SK-N-SH (cell line): ENCODE data around the gene NALF2. TPM values are rescaled to one million over a fixed set of nuclear protein-coding genes. Genes with fewer than 3 reads are reported as not detected.

Experiments used
- CTCF ChIA-PET: fragments of 300-600, 350-600 bp; formaldehyde crosslinking; extraction: SDS; loops from one replicate; lab custom pipeline; 2021; lab: Yijun Ruan, JAX
- POLR2A ChIA-PET: fragments of 350-600 bp; sonication (Branson Sonifier 250); formaldehyde crosslinking; extraction: SDS; loops from one replicate; lab custom pipeline; 2020; ENCODE audit warnings: antibody characterized with exemption, inconsistent platforms; lab: Yijun Ruan, JAX
- DNase-seq: peaks from one replicate; pipeline ENCODE4 v3.0.0; 2012
- H2AFZ ChIP-seq: fragments of 200-600 bp; sonication (generic); 2 replicates; pipeline ENCODE4 v1.8.1; 2016; ENCODE audit warnings: antibody characterized with exemption, mild to moderate bottlenecking, low read depth
- H3F3A ChIP-seq: fragments of 200-600 bp; sonication (generic); replicated peaks from 2 replicates; pipeline ENCODE3; 2016; ENCODE audit warnings: antibody characterized with exemption, mild to moderate bottlenecking; ENCODE audit not compliant: insufficient read depth
- H3K27ac ChIP-seq, 2 experiments: fragments of 200-500 bp in 1 of 2; fragments of 200-600 bp in 1 of 2; sonication (Bioruptor generic) in 1 of 2; sonication (generic), shearing (Covaris generic) in 1 of 2; 2 replicates each; pipeline versions ENCODE4 v1.5.1 to v1.6.1; 2014 to 2016; ENCODE audit warnings: low read depth in 2 of 2, inconsistent platforms in 1 of 2, low read length in 1 of 2, mild to moderate bottlenecking in 1 of 2, mixed read lengths in 1 of 2
- H3K27me3 ChIP-seq: fragments of 200-600 bp; sonication (generic), shearing (Covaris generic); 2 replicates; pipeline ENCODE4 v1.6.1; 2016; ENCODE audit warnings: mixed run types; ENCODE audit not compliant: insufficient read depth
- H3K36me3 ChIP-seq, 2 experiments: fragments of 200-500 bp in 1 of 2; fragments of 200-600 bp in 1 of 2; sonication (Bioruptor generic) in 1 of 2; sonication (generic) in 1 of 2; replicated peaks in 1 of 2; 2 replicates each; pipeline versions ENCODE3 to v1.5.1; 2014 to 2016; ENCODE audit warnings: low read length in 1 of 2, mild to moderate bottlenecking in 1 of 2; ENCODE audit not compliant: insufficient read depth in 2 of 2, control insufficient read depth in 1 of 2
- H3K4me1 ChIP-seq, 2 experiments: fragments of 200-500 bp in 1 of 2; fragments of 200-600 bp in 1 of 2; sonication (Bioruptor generic) in 1 of 2; sonication (generic), shearing (Covaris generic) in 1 of 2; 2 replicates each; pipeline versions ENCODE4 v1.5.1 to v1.6.1; 2014 to 2016; ENCODE audit warnings: low read depth in 1 of 2, low read length in 1 of 2, mixed run types in 1 of 2; ENCODE audit not compliant: insufficient read depth in 2 of 2, control insufficient read depth in 1 of 2
- H3K4me2 ChIP-seq: fragments of 200-600 bp; sonication (generic), shearing (Covaris generic); 2 replicates; pipeline ENCODE4 v1.6.1; 2017; ENCODE audit warnings: mixed run types
- H3K4me3 ChIP-seq, 2 experiments: fragments of 200-500 bp in 1 of 2; fragments of 200-600 bp in 1 of 2; sonication (Bioruptor generic) in 1 of 2; sonication (generic), shearing (Covaris generic) in 1 of 2; 2 replicates each; pipeline versions ENCODE4 v1.5.1 to v1.8.1; 2014 to 2016; ENCODE audit warnings: low read depth in 2 of 2, inconsistent platforms in 1 of 2, low read length in 1 of 2, mild to moderate bottlenecking in 1 of 2, mixed read lengths in 1 of 2, moderate library complexity in 1 of 2
- H3K79me2 ChIP-seq: fragments of 200-600 bp; sonication (generic); 2 replicates; pipeline ENCODE4 v1.8.1; 2017; ENCODE audit warnings: mild to moderate bottlenecking; ENCODE audit not compliant: insufficient read depth
- H3K9ac ChIP-seq: fragments of 200-600 bp; sonication (generic); 2 replicates; pipeline ENCODE4 v1.6.1; 2017; ENCODE audit warnings: mixed run types
- H3K9me2 ChIP-seq: fragments of 200-600 bp; sonication (generic); 2 replicates; pipeline ENCODE4 v1.6.1; 2017; ENCODE audit warnings: mixed run types
- H3K9me3 ChIP-seq: fragments of 200-600 bp; sonication (generic); 2 replicates; pipeline ENCODE4 v1.6.1; 2017; ENCODE audit warnings: mixed run types, mild to moderate bottlenecking, moderate library complexity
- H4K20me1 ChIP-seq: fragments of 200-600 bp; sonication (generic); 2 replicates; pipeline ENCODE4 v1.6.1; 2017; ENCODE audit warnings: mild to moderate bottlenecking, mixed run types; ENCODE audit not compliant: insufficient read depth
- ELF1 ChIP-seq: IDR thresholded peaks from 2 replicates; pipeline ENCODE4 v1.4.0; 2012
- EP300 ChIP-seq, 2 experiments: IDR thresholded peaks; 2 replicates each; pipeline versions ENCODE4 v1.4.0 to v1.6.1; 2012; ENCODE audit warnings: borderline replicate concordance in 1 of 2, low read depth in 1 of 2, low read length in 1 of 2
- EZH2phosphoT487 ChIP-seq: fragments of 200-600 bp; sonication (generic); IDR thresholded peaks from 2 replicates; pipeline ENCODE4 v1.6.1; 2017; ENCODE audit warnings: low read depth, mixed run types, mild to moderate bottlenecking, antibody characterized with exemption, moderate library complexity, borderline replicate concordance
- FOSL2 ChIP-seq: IDR thresholded peaks from 2 replicates; pipeline ENCODE4 v1.4.0; 2012; ENCODE audit warnings: low read depth, mild to moderate bottlenecking, moderate library complexity, borderline replicate concordance
- FOXJ3 ChIP-seq: sonication (generic); formaldehyde crosslinking; IDR thresholded peaks from 2 replicates; pipeline ENCODE4 v1.5.1; 2020; ENCODE audit warnings: mild to moderate bottlenecking, missing genetic modification reagents
- GABPA ChIP-seq: IDR thresholded peaks from 2 replicates; pipeline ENCODE4 v1.4.0; 2012; ENCODE audit warnings: low read depth, mild to moderate bottlenecking
- POLR2AphosphoS5 ChIP-seq: IDR thresholded peaks from 2 replicates; pipeline ENCODE4 v1.6.1; 2012; ENCODE audit warnings: low read depth, low read length
- RAD21 ChIP-seq: IDR thresholded peaks from 2 replicates; pipeline ENCODE4 v1.6.1; 2012; ENCODE audit warnings: mild to moderate bottlenecking, low read length
- SIN3A ChIP-seq: IDR thresholded peaks from 2 replicates; pipeline ENCODE4 v1.6.1; 2012; ENCODE audit warnings: low read depth, mild to moderate bottlenecking, low read length, moderate library complexity, borderline replicate concordance
- TAF1 ChIP-seq: IDR thresholded peaks from 2 replicates; pipeline ENCODE4 v1.6.1; 2012; ENCODE audit warnings: low read depth, mild to moderate bottlenecking, low read length, moderate library complexity, borderline replicate concordance
- YY1 ChIP-seq: IDR thresholded peaks from 2 replicates; pipeline ENCODE4 v1.4.0; 2012; ENCODE audit warnings: low read depth, mild to moderate bottlenecking
- WGBS: methylation state at CpG from one replicate; pipeline ENCODE4 v1.1.6; 2017; ENCODE audit warnings: low lambda C conversion rate; 5-methylcytosine and 5-hydroxymethylcytosine counted together
- polyA plus RNA-seq, 3 experiments: library from polyadenylated mRNA; depleted of rRNA; stranded (reverse); fragments of >200 nt; gene quantifications; 2 replicates each; pipeline ENCODE4 v1.2.3, GENCODE V29; 2012
- TF ChIP-seq, protein P1 (sequence below): IDR thresholded peaks from 2 replicates; pipeline ENCODE4; 2012
- TF ChIP-seq, protein P2 (sequence below): fragments of 150-350 bp; IDR thresholded peaks from 2 replicates; pipeline ENCODE4 v1.6.1; 2017; ENCODE audit warnings: antibody characterized with exemption, low read length, low read depth, borderline replicate concordance

Gene NALF2
- polyA plus RNA-seq, 1 of the 3 experiments (the other 2 are of a cell fraction) = 0.02 TPM

DNA sequence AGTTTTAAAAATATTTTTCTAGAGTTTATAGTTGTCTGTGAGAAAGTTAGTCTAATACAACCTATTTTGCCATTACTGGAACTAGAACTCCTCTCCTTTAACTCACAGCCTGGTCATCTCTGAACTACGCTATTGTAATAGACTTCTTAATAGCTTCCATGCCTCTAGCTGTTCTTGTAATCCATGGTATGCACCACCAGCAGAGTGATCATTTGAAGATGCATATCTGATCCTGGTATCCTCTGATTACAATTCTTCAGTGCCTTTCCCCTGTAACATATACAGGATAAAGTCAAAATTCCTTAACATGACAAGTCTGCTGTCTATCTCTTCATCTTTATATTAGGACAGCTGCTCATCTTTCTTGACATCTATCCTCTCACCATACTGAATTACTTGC lies 37.6 kb upstream of the NALF2 start:
- Histone ChIP-seq H3F3A (no peaks in the 10 kb centered on the region), H3K27me3 (no peaks in the 10 kb centered on the region; the same call in 1 of the 2 replicates), H3K9me3 (no peaks in the 10 kb centered on the region), H3K79me2 (no peaks in the 10 kb centered on the region), H3K36me3 (no peaks in the 10 kb centered on the region), H3K4me3 (no peak overlapping the region), H3K27ac (no peak overlapping the region), H2AFZ (no peak overlapping the region), H3K9me2 (no peaks in the 10 kb centered on the region), H4K20me1 (no peaks in the 10 kb centered on the region), H3K4me2 (no peak overlapping the region), H3K9ac (no peak overlapping the region), H3K4me1 (no peaks in the 10 kb centered on the region)
- 7% methylated on average over 1 of the region's 1 CpG for WGBS
- ChIA-PET POLR2A (no interaction called here), CTCF (interaction anchor here (1.0 to 2.7 kb wide), 3 partner anchors 26 to 152 kb away, joined by 3 to 8 read pairs (median 3); no protein-coding TSS in a partner anchor)
- no peak for DNase-seq
- no peak for TF ChIP-seq SIN3A
- no peak for TF ChIP-seq RAD21
- TF ChIP-seq, protein P1, sequence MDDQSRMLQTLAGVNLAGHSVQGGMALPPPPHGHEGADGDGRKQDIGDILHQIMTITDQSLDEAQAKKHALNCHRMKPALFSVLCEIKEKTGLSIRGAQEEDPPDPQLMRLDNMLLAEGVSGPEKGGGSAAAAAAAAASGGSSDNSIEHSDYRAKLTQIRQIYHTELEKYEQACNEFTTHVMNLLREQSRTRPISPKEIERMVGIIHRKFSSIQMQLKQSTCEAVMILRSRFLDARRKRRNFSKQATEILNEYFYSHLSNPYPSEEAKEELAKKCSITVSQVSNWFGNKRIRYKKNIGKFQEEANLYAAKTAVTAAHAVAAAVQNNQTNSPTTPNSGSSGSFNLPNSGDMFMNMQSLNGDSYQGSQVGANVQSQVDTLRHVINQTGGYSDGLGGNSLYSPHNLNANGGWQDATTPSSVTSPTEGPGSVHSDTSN = no peak
- TF ChIP-seq TAF1 = no peak

GRCh38 chrX:69469975-69470374 lies 34.2 kb upstream of the NALF2 start:
- CTCF ChIA-PET = no interaction called here
- DNase-seq = no peak
- Histone ChIP-seq H3K9me2 (no peaks in the 10 kb centered on the region), H3K4me1 (no peaks in the 10 kb centered on the region), H3K4me3 (no peak overlapping the region), H3K27me3 (no peaks in the 10 kb centered on the region; the same call in 1 of the 2 replicates), H4K20me1 (no peaks in the 10 kb centered on the region), H3K9ac (no peak overlapping the region), H3K27ac (no peak overlapping the region), H3K79me2 (no peaks in the 10 kb centered on the region), H3K9me3 (no peaks in the 10 kb centered on the region), H2AFZ (no peak overlapping the region), H3F3A (no peaks in the 10 kb centered on the region), H3K36me3 (no peaks in the 10 kb centered on the region), H3K4me2 (no peak overlapping the region)
- POLR2A ChIA-PET = no interaction called here
- TF ChIP-seq EP300 (IDR thresholded peaks at IDR 0.05; ENCODE audit: borderline replicate concordance in 1 of 2, low read depth in 1 of 2, low read length in 1 of 2) (no peak), GABPA (no peak), POLR2AphosphoS5 (no peak), FOSL2 (no peak), FOXJ3 (CRISPR knock-in tag) (no peak), ELF1 (no peak), EZH2phosphoT487 (no peak), YY1 (no peak)
- TF ChIP-seq, protein P2, sequence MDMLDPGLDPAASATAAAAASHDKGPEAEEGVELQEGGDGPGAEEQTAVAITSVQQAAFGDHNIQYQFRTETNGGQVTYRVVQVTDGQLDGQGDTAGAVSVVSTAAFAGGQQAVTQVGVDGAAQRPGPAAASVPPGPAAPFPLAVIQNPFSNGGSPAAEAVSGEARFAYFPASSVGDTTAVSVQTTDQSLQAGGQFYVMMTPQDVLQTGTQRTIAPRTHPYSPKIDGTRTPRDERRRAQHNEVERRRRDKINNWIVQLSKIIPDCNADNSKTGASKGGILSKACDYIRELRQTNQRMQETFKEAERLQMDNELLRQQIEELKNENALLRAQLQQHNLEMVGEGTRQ = no peak
- WGBS = 0% methylated on average over 4 of the region's 4 CpGs
